GM20000 (cell line): ENCODE data around the gene SIT1.
"Not testable (repeated sequence)": the region's sequence is repeated elsewhere in the genome, so short reads cannot be mapped to it uniquely, and the experiment has no call there.

Experiments used
- DNase-seq: peaks from one replicate; pipeline ENCODE4 v3.0.0; 2012; ENCODE audit warnings: low spot score
- TF ChIP-seq, protein P1 (sequence below): IDR thresholded peaks from 2 replicates; pipeline ENCODE4 v1.5.1; 2012; ENCODE audit warnings: mild to moderate bottlenecking, control low read depth; ENCODE audit errors: extremely low read depth, missing control alignments

Gene SIT1

DNA sequence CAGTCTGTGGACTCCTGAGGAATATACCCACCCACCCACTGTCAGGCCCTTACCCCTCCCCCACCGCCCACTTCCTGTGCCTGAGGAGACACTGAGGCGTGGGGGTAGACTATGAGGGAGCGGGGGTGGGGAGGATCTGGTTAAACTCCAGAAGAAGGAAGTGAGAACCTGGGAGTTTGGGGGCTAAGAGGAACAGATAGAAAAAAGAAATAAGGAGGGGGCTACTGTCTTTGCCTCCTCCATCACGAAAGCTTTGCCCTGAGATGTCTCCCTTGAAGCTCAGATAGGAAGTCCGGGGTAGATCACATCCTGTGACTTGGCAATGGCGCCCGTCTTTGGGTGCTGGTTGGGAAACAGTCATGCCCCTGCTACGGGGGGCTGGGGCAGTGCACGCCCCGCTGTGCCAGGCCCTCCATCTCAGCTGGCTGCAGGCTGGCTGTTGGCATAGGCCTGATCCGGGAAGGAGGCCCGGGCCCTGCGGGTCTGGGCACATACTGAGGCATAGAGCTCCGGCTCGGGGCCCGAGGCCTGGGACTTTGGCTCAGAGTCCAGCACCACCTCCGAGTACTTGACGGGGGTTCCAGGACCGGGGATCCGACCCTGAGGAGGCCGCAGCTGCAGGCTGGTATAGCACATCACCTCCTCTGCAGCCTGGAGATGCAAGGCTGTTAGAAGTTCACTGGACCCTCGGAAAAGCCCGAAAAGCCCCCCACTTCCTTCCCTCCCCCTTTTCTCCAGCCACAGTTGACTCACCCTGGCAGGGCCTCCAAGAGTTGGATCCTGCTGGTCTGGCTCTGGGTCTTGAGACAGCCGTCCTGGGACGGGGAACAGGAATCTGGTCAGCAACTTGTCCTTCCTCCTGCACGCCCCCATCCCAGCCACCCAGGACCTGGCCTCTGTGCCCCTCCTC is 1.0 kb downstream of the SIT1 start:
- DNase-seq: peak; percentile 40
- TF ChIP-seq, protein P1, sequence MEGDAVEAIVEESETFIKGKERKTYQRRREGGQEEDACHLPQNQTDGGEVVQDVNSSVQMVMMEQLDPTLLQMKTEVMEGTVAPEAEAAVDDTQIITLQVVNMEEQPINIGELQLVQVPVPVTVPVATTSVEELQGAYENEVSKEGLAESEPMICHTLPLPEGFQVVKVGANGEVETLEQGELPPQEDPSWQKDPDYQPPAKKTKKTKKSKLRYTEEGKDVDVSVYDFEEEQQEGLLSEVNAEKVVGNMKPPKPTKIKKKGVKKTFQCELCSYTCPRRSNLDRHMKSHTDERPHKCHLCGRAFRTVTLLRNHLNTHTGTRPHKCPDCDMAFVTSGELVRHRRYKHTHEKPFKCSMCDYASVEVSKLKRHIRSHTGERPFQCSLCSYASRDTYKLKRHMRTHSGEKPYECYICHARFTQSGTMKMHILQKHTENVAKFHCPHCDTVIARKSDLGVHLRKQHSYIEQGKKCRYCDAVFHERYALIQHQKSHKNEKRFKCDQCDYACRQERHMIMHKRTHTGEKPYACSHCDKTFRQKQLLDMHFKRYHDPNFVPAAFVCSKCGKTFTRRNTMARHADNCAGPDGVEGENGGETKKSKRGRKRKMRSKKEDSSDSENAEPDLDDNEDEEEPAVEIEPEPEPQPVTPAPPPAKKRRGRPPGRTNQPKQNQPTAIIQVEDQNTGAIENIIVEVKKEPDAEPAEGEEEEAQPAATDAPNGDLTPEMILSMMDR: no peak

DNA sequence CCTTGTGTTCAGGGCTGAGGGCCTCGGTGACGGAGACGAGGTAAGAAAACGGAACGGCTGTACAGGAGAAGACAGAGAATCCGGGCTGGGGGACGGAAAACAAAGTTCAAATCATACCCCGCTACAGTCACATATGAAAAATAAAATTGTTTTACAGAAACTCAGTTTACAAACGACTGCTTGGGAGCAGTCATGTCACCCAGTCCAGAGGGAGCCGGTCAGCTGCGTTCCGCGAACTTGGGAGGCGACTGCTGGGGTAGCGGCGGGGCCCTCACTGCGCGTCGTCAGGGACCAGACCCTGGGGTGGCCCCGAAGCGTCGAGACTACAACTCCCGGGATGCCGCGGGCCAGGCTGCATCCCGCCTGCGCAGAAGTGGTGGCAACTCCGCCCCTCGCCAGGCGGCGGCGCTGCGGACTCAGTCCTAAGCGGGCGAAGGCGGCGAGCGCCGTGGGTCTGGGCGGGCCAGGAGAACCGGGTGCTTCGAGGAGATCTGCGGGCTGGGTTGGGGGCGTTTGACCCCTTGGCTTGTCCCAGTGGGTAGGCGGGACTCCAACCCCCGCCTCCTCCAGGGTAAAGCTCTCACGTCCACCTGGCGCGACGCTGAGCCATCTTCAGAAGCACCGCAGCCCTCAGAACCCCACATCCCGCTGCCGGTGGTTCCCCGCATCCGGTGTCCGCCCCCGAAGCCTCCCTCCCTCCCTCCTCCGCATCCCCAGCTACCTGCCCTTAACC is 4.0 kb downstream of the SIT1 start:
- DNase-seq: peak; percentile 91
- TF ChIP-seq, protein P1: peak; percentile 98

DNA sequence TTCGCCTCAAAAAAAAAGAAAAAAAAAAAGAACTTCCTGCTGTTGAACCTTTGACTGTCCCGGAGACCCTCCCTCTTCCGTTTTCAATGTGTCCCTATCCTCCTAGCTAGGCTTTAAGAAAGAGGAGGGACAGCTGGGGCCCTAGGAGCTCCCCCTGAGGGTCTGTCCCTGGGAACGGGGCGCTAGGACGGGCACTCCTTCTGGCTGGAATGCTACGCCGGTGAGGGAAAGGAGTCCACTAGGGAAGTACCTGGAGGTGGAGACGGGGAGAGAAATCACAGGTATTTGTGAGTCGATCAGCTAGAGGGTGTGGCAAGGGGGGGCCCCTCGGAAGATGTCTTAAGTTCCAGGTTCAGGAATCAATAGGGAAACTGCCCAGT is 4.6 kb downstream of the SIT1 start:
- DNase-seq: peak; percentile 47
- TF ChIP-seq, protein P1: no peak

DNA sequence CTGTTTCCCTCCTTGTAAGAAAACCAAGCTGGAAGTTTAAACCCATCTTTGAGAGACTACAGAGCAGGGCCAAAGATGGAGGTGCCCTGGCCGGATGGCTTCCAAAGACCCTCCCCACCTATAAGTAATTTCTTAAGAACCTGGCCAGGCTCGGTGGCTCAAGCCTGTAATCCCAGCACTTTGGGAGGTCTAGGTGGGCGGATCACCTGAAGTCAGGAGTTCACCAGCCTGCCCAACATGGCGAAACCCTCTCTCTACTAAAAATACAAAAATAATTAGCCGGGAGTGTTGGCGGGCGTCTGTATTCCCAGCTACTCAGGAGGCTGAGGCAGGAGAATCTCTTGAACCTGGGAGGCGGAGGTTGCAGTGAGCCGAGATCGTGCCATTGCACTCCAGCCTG is 5.0 kb downstream of the SIT1 start:
- DNase-seq: not testable (repeated sequence)

DNA sequence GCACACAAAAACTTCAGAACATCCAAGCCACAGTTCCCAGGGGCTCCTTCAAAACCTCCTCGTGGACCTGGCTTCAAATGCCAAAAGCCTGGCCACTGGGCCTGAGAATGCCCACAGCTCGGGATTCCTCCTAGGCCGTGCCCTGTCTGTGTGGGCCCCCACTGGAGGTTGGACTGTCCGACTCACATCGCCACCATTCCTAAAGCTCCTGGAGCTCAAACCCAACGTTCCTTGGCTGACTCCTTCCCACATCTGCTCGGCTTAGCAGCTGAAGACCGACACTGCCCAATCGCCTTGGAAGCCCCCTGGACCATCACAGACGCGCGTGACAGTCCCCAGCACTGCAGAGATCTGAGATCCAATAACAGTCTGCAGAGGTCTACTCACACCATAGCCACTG is 7.7 kb downstream of the SIT1 start:
- TF ChIP-seq, protein P1: no peak
- no peak for DNase-seq

DNA sequence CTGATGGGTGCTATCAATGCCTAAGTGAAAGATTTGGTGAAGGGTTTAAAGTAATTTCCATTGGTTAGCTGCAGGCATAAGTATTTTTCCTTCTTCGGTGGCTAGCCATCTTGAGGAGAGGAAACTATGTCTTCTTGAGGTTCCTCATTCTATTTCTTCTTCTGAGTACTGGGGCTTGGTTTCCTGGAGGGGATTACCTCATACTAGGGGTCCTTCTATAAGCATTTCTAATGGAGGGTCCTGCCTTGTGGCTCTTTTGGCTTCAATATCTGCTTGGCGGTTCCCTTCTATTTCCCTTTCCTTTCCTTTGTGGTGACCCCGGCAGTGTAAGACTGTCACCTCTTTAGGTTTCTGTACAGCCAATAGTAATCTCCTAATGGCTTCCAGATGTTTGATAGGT is 9.3 kb downstream of the SIT1 start:
- not testable (repeated sequence) for DNase-seq

DNA sequence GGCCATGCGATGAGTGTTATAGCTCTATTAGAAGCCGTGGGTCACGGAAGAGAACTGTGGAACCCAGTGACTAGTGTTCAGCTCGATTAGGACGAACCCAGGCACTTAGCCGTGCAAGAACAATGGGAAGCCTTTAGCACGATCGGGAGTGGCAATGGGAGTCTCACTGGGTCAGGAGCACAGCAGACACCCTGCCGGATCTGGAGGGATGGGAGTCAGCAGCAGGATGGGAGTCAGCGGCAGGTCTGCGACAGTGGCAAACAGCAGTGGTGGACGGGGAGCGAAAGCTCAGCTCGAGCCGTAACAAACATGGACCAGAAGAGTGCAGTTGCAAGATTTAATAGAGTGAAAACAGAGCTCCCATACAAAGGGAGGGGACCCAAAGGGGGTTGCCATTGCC is 10.3 kb downstream of the SIT1 start:
- not testable (repeated sequence) for DNase-seq

DNA sequence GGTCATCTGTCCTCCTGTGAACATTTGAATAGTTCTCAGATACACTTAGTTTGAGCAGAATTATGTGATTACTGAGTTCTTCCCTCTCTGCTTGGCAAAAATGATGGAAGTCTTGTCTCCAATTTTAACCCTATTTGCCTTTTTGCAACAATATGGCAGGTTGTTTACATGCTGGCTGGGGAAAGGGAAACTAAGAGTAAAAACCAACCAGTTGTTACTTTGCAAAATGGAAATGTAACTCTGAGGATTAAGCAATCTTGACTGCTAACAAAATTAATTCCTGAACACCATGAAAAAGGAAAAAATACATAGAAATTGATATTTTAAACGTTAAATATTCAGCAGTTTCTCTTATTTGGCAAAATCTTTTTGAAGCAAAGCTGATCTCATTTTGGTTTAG is 11.1 kb downstream of the SIT1 start:
- DNase-seq: no peak
- TF ChIP-seq, protein P1: no peak

DNA sequence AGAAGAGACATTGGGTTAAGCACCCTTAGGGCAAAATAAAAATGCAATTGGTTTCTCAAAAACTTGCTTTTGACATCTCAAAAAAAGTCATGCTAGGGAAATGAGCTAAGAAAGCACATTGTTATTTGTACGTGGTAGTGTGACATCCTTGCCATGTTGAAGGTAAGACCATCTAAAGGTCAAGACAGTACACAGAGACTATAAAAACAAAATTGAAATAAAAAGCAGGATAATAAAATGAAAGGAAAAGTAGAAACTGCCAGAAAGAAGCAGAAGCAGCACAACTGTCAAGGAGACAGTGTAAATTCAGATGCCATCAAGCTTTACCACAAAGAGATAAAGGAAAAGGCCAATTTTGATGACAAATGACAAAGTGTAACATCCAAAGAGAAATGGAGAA is 11.5 kb downstream of the SIT1 start:
- DNase-seq: not testable (repeated sequence)

DNA sequence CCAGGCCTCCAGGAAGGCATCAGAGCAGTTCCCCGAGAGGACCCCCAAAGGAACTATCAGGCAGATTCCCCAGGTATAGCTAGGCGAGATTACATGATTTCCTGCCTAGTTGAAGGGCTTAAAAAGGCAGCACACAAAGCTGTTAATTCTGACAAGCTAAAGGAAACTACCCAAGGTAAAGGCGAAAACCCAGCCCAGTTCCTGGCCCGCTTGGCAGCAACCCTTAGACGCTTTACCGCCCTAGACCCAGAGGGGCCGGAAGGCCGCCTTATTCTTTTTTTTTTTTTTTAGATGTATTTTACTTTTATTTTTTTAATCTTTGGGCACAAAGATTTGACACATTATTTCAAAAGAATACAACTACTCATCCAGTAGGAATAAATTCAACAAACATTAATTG is 12.0 kb downstream of the SIT1 start:
- DNase-seq: not testable (repeated sequence)

DNA sequence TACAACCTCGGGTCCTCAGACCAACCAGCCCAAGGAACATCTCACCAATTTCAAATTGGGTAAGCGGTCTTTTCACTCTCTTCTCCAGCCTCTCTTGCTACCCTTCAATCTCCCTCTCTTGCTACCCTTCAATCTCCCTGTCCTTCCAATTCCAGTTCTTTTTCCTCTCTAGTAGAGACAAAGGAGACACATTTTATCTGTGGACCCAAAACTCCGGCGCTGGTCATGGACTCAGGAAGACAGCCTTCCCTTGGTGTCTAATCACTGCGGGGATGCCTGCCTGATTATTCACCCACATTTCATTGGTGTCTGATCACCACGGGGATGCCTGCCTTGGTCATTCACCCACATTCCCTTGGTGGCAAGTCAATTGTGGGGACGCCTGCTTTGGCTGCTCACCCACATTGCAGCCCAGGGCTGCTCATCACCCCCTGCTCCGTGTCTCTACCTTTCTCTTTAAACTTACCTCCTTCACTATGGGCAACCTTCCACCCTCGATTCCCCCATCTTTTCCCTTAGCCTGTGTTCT is 13.2 kb downstream of the SIT1 start:
- not testable (repeated sequence) for DNase-seq

DNA sequence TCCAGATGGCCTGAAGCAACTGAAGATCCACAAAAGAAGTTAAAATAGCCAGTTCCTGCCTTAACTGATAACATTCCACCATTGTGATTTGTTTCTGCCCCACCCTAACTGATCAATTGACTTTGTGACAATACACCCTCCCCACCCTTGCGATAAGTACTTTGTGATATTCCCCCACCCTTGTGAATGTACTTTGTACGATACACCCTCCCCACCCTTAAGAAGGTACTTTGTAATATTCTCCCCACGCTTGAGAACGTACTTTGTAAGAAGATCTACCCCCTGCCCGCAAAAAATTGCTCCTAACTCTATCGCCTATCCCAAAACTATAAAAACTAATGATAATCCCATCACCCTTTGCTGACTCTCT is 13.9 kb downstream of the SIT1 start:
- DNase-seq: not testable (repeated sequence)
